IMR-90 (cell line): ENCODE results near the gene OCLN. TPM values are rescaled to one million over a fixed set of nuclear protein-coding genes. Genes with fewer than 3 reads are reported as not detected.
"Not testable (repeated sequence)": the region's sequence is repeated elsewhere in the genome, so short reads cannot be mapped to it uniquely, and the experiment has no call there.

Source experiments
- ATAC-seq: fragments of 200-7000 bp; cut with Tn5 transposase; 2 replicates; pipeline ENCODE4 v1.9.1; 2020; ENCODE audit warnings: low read depth, mild to moderate bottlenecking, moderate library complexity
- BruUV-seq: library from RNA; stranded (reverse); fragments of 400-500 nt; replicated peaks from 2 replicates; lab custom pipeline; 2021; lab: Mats Ljungman, UMichigan
- CTCF ChIA-PET: fragments of 300-600 bp; formaldehyde crosslinking; extraction: SDS; loops from one replicate; lab custom pipeline; 2021; ENCODE audit warnings: antibody characterized with exemption; lab: Yijun Ruan, JAX
- POLR2A ChIA-PET: fragments of 300-600 bp; sonication (Branson Sonifier 250); formaldehyde crosslinking; loops from one replicate; lab custom pipeline; 2022; ENCODE audit warnings: antibody characterized with exemption; ENCODE audit not compliant: unreplicated experiment; lab: Charles Lee
- DNase-seq: peaks from one replicate; pipeline ENCODE4 v3.0.0; 2013
- H2AFZ ChIP-seq: replicated peaks from 2 replicates; pipeline ENCODE3; 2013; ENCODE audit warnings: low read length, mild to moderate bottlenecking; ENCODE audit not compliant: poor library complexity
- H2AK5ac ChIP-seq: 2 replicates; pipeline ENCODE4 v1.6.1; 2013; ENCODE audit warnings: low read depth, low read length, inconsistent platforms
- H2AK9ac ChIP-seq: replicated peaks from 2 replicates; pipeline ENCODE3; 2013; ENCODE audit warnings: mild to moderate bottlenecking, low read depth, low read length, moderate library complexity; ENCODE audit not compliant: poor library complexity
- H2BK120ac ChIP-seq: 2 replicates; pipeline ENCODE4 v1.6.1; 2013; ENCODE audit warnings: low read depth, low read length, inconsistent platforms
- H2BK15ac ChIP-seq: 3 replicates; pipeline ENCODE4 v1.6.1; 2013; ENCODE audit warnings: low read depth, low read length, inconsistent platforms
- H2BK20ac ChIP-seq: 2 replicates; pipeline ENCODE4 v1.6.1; 2013; ENCODE audit warnings: low read depth, mild to moderate bottlenecking, inconsistent platforms, low read length, moderate library complexity
- H2BK5ac ChIP-seq: 2 replicates; pipeline ENCODE4 v1.6.1; 2013; ENCODE audit warnings: mild to moderate bottlenecking, low read depth, low read length, inconsistent platforms; ENCODE audit not compliant: poor library complexity, severe bottlenecking
- H3K14ac ChIP-seq: replicated peaks from 2 replicates; pipeline ENCODE4 v1.6.1; 2013; ENCODE audit warnings: low read depth, low read length, inconsistent platforms
- H3K18ac ChIP-seq: 2 replicates; pipeline ENCODE4 v1.6.1; 2013; ENCODE audit warnings: low read depth, low read length, control low read depth
- H3K23ac ChIP-seq: 2 replicates; pipeline ENCODE4 v1.6.1; 2013; ENCODE audit warnings: low read depth, low read length, inconsistent platforms
- H3K27ac ChIP-seq: 2 replicates; pipeline ENCODE4 v1.5.1; 2013; ENCODE audit warnings: mild to moderate bottlenecking, control low read depth, low read length; ENCODE audit not compliant: insufficient read depth
- H3K27me3 ChIP-seq: 2 replicates; pipeline ENCODE4 v1.6.1; 2013; ENCODE audit warnings: low read length; ENCODE audit not compliant: control insufficient read depth, insufficient read depth
- H3K36me3 ChIP-seq: 2 replicates; pipeline ENCODE4 v1.6.1; 2013; ENCODE audit warnings: low read length, mixed read lengths; ENCODE audit not compliant: control insufficient read depth, insufficient read depth
- H3K4ac ChIP-seq: 2 replicates; pipeline ENCODE4 v1.6.1; 2013; ENCODE audit warnings: low read depth, low read length, inconsistent platforms
- H3K4me1 ChIP-seq: 2 replicates; pipeline ENCODE4 v1.6.1; 2013; ENCODE audit warnings: low read length, mixed read lengths; ENCODE audit not compliant: control insufficient read depth, insufficient read depth
- H3K4me2 ChIP-seq: 2 replicates; pipeline ENCODE4 v1.6.1; 2013; ENCODE audit warnings: low read depth, mild to moderate bottlenecking, control low read depth, low read length, moderate library complexity
- H3K4me3 ChIP-seq: 2 replicates; pipeline ENCODE4 v1.5.1; 2013; ENCODE audit warnings: low read depth, mild to moderate bottlenecking, control low read depth, low read length, moderate library complexity; ENCODE audit not compliant: insufficient read depth
- H3K56ac ChIP-seq: 2 replicates; pipeline ENCODE4 v1.6.1; 2013; ENCODE audit warnings: low read length, inconsistent platforms; ENCODE audit not compliant: insufficient read depth; ENCODE audit errors: extremely low read depth
- H3K79me1 ChIP-seq, 2 experiments: 2 replicates each; pipeline ENCODE4 v1.6.1; 2013; ENCODE audit warnings: low read length in 2 of 2, inconsistent platforms in 1 of 2, low read depth in 1 of 2
- H3K9ac ChIP-seq: 2 replicates; pipeline ENCODE4 v1.6.1; 2013; ENCODE audit warnings: low read depth, low read length, control low read depth
- H3K9me1 ChIP-seq: 2 replicates; pipeline ENCODE4 v1.6.1; 2013; ENCODE audit warnings: low read length, inconsistent platforms; ENCODE audit not compliant: insufficient read depth
- H3K9me3 ChIP-seq: 2 replicates; pipeline ENCODE4 v1.6.1; 2013; ENCODE audit warnings: low read length; ENCODE audit not compliant: control insufficient read depth, insufficient read depth
- H4K20me1 ChIP-seq: 2 replicates; pipeline ENCODE4 v1.6.1; 2013; ENCODE audit warnings: low read length, inconsistent platforms; ENCODE audit not compliant: insufficient read depth
- H4K5ac ChIP-seq: 2 replicates; pipeline ENCODE4 v1.6.1; 2013; ENCODE audit warnings: mild to moderate bottlenecking, low read depth, low read length, control low read depth
- H4K8ac ChIP-seq, 2 experiments: 2 replicates each; pipeline ENCODE4 v1.6.1; 2013; ENCODE audit warnings: low read depth in 2 of 2, low read length in 2 of 2, control low read depth in 1 of 2, inconsistent platforms in 1 of 2
- H4K91ac ChIP-seq: 2 replicates; pipeline ENCODE4 v1.6.1; 2013; ENCODE audit warnings: low read depth, low read length, inconsistent platforms; ENCODE audit not compliant: insufficient read depth
- WGBS, 2 experiments: methylation state at CpG; one replicate each; pipeline versions ENCODE4 v1.1.5 to v1.1.7; 2013; ENCODE audit warnings: missing lambda C conversion rate in 2 of 2; ENCODE audit not compliant: insufficient read length in 1 of 2; ENCODE audit errors: extremely low coverage in 2 of 2; 5-methylcytosine and 5-hydroxymethylcytosine counted together
- dilution Hi-C: fragments of 300-500 bp; cut with HindIII; formaldehyde crosslinking; loops from one replicate; pipeline ENCODE4 v1.14.3; 2018; ENCODE audit warnings: low sequenced_read_pairs; ENCODE audit not compliant: unreplicated experiment
- in situ Hi-C: fragments of 300-500 bp; cut with MboI; formaldehyde crosslinking; loops from 3 replicates; pipeline ENCODE4 v1.14.3; 2019; ENCODE audit warnings: low sequenced_read_pairs, inconsistent platforms, mixed read lengths
- intact Hi-C: fragments of 100-400 bp; cut with micrococcal nuclease; formaldehyde crosslinking; loops from 2 replicates; pipeline ENCODE4 v1.10.0; 2022
- polyA plus RNA-seq, 3 experiments: library from polyadenylated mRNA; depleted of rRNA; stranded (reverse); fragments of >200 nt; gene quantifications; 2 replicates each; pipeline ENCODE4 v1.2.3, GENCODE V29; 2012; ENCODE audit warnings: low replicate concordance in 1 of 3
- total RNA-seq: library from RNA; depleted of rRNA; stranded (reverse); fragments of >200 nt; gene quantifications from 2 replicates; pipeline ENCODE4 v1.2.3, GENCODE V29; 2012

The OCLN gene
- total and polyA plus RNA-seq, 2 of the 4 experiments (the other 2 are of a cell fraction): 0.72 to 0.99 TPM

- H2AK9ac ChIP-seq, H3K18ac ChIP-seq, H4K91ac ChIP-seq, H3K56ac ChIP-seq, H4K8ac ChIP-seq, in situ Hi-C loops, CTCF ChIA-PET, H3K36me3 ChIP-seq, dilution Hi-C loops, H3K9ac ChIP-seq, H3K9me1 ChIP-seq, H2BK5ac ChIP-seq, H3K27ac ChIP-seq, H3K23ac ChIP-seq, H3K27me3 ChIP-seq, POLR2A ChIA-PET, H4K20me1 ChIP-seq, H3K4me1 ChIP-seq, H3K4me3 ChIP-seq, H2AK5ac ChIP-seq, BruUV-seq, DNase-seq, intact Hi-C loops, ATAC-seq, H2BK15ac ChIP-seq, H2AFZ ChIP-seq, H2BK120ac ChIP-seq, H2BK20ac ChIP-seq, H4K5ac ChIP-seq, H3K79me1 ChIP-seq, H3K4ac ChIP-seq, H3K14ac ChIP-seq, H3K9me3 ChIP-seq, H3K4me2 ChIP-seq: not testable (repeated sequence)
- 88% methylated on average over 1 of the region's 3 CpGs; no CpG with 5 or more reads in 1 of the 2 experiments for WGBS, 2 experiments
Measured at GRCh38 chr5:69466375-69466774, 26.2 kb upstream of the OCLN start.
